Esophagus (tissue), 2 donors: ENCODE results near the gene CROCC2. TPM values are rescaled to one million over a fixed set of nuclear protein-coding genes. Genes with fewer than 3 reads are reported as not detected.

Source experiments
- H3K27ac ChIP-seq, 2 donors: one replicate each; pipeline ENCODE4 v1.5.1; 2013; ENCODE audit warnings: low read depth in 2 of 2, mild to moderate bottlenecking in 2 of 2, inconsistent platforms in 1 of 2, low read length in 1 of 2, moderate library complexity in 1 of 2
- H3K27me3 ChIP-seq, 2 donors: one replicate each; pipeline ENCODE4 v1.6.1; 2013; ENCODE audit warnings: low read length in 2 of 2, control low read depth in 1 of 2, mild to moderate bottlenecking in 1 of 2; ENCODE audit not compliant: insufficient read depth in 2 of 2, control insufficient read depth in 1 of 2
- H3K36me3 ChIP-seq, 2 donors: one replicate each; pipeline ENCODE4 v1.6.1; 2013; ENCODE audit warnings: low read length in 1 of 2; ENCODE audit not compliant: control insufficient read depth in 2 of 2, insufficient read depth in 2 of 2
- H3K4me1 ChIP-seq, 2 donors: one replicate each; pipeline ENCODE4 v1.6.1; 2013; ENCODE audit warnings: low read length in 1 of 2; ENCODE audit not compliant: control insufficient read depth in 2 of 2, insufficient read depth in 2 of 2
- H3K4me3 ChIP-seq, 2 donors: one replicate each; pipeline ENCODE4 v1.5.1; 2013; ENCODE audit warnings: low read length in 2 of 2, mild to moderate bottlenecking in 2 of 2, low read depth in 1 of 2, moderate library complexity in 1 of 2
- H3K9me3 ChIP-seq, 2 donors: one replicate each; pipeline ENCODE4 v1.6.1; 2013; ENCODE audit warnings: mild to moderate bottlenecking in 2 of 2, low read depth in 1 of 2, low read length in 1 of 2, moderate library complexity in 1 of 2; ENCODE audit not compliant: control insufficient read depth in 2 of 2, insufficient read depth in 1 of 2
- WGBS, 2 donors: extraction: QIAGEN DNeasy Blood & Tissue Kit; methylation state at CpG; one replicate each; pipeline ENCODE4 v1.1.7; 2013; 5-methylcytosine and 5-hydroxymethylcytosine counted together
- polyA plus RNA-seq, 2 donors: library from polyadenylated mRNA; stranded (reverse); fragments of 200-250 nt; gene quantifications; one replicate each; pipeline ENCODE4 v1.2.3, GENCODE V29; 2013
- donor health status: healthy with polysubstance abuse.
- donor health status: Bipolar disorder and iron deficiency.

Gene CROCC2
- polyA plus RNA-seq, 2 donors: 0.12 to 0.16 TPM

DNA sequence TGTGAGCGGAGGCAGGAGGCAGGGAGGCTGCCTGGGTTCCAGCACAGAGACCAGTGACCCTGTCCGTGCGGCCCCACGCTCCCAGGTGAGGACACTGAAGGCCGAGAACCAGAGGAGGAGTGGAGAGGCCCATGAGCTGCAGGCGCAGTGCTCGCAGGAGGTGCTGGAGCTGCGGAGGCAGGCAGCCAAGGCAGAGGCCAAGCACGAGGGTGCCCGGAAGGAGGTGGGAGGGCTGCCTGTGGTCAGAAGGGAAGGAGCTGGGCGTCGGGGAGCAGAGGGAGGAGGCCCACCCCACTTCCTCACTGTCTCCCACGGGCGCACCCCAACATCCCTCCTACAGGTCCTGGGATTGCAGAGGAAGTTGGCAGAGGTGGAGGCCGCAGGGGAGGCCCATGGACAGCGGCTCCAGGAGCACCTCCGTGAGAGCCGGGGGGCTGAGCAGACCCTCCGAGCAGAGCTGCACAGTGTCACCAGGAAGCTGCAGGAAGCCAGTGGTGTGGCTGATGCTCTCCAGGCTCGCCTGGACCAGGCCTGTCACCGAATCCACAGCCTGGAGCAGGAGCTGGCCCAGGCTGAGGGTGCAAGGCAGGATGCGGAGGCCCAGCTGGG lies 59.3 kb downstream of the CROCC2 start:
- Histone ChIP-seq H3K9me3 (peaks cover 0 to 2% of the 10 kb centered on the region in 2 donors), H3K36me3 (no peaks in the 10 kb centered on the region), H3K4me1 (peaks cover 4 to 5% of the 10 kb centered on the region in 2 donors), H3K27ac (no peak overlapping the region), H3K4me3 (no peak overlapping the region), H3K27me3 (no peaks in the 10 kb centered on the region)
- 81 to 82% methylated on average over 22 of the region's 22 CpGs for WGBS, 2 donors

- peaks cover 0 to 2% of the 10 kb centered on the region in 2 donors for H3K9me3 ChIP-seq
- no peak overlapping the region for H3K27ac ChIP-seq
- no peaks in the 10 kb centered on the region for H3K27me3 ChIP-seq
- 86 to 92% methylated on average over 25 to 28 of the region's 28 CpGs for WGBS, 2 donors
- H3K36me3 ChIP-seq: no peaks in the 10 kb centered on the region
- H3K4me3 ChIP-seq: no peak overlapping the region
- peaks cover 2 to 4% of the 10 kb centered on the region in 2 donors for H3K4me1 ChIP-seq
Observed at GRCh38 chr2:240965905-240966456, 59.8 kb downstream of the CROCC2 start.

GRCh38 chr2:240966457-240966905 lies 60.3 kb downstream of the CROCC2 start:
- Histone ChIP-seq H3K36me3 (no peaks in the 10 kb centered on the region), H3K4me3 (no peak overlapping the region), H3K27me3 (no peaks in the 10 kb centered on the region), H3K4me1 (peaks cover 0 to 2% of the 10 kb centered on the region in 2 donors), H3K27ac (no peak overlapping the region), H3K9me3 (no peaks in the 10 kb centered on the region)
- 90 to 94% methylated on average over 10 of the region's 10 CpGs for WGBS, 2 donors

DNA sequence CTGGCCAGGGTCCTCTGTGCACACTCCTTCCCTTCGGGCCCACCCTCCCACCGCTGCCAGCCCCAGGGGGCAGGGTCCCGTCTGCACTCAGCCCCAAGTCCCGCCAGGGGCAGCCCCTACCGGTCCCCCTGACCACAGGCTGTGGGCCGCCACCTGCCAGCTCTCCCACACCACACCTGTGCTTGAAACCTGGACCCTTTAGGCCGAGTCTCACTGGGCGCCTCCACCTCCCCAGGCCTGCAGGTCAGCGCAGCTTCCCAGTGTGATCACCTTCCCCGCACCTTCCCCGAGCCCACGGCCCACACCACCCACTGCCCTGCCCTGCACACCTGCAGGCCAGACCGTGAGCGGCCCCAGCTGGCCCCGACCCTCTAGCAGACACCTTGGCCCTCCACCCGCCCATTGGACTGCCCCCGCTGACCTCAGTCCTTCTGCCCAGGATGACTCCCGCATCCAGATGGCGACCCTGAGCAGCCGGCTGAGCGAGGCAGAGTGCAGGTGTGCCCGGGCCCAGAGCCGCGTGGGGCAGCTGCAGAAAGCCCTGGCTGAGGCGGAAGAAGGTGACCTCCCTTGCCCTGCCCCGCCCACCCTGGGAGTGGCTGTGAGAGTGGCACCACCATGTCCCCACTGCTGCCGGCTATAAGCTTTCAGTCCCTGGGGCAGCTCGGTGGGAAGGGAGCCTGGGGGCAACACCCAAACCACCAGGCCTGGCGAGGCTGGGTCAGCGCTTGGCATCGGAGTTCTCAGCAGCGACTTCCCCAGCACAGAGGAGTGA lies 61.0 kb downstream of the CROCC2 start:
- Histone ChIP-seq H3K9me3 (no peaks in the 10 kb centered on the region), H3K27ac (no peak overlapping the region), H3K36me3 (no peaks in the 10 kb centered on the region), H3K27me3 (no peaks in the 10 kb centered on the region), H3K4me1 (peaks cover 0 to 2% of the 10 kb centered on the region in 2 donors), H3K4me3 (no peak overlapping the region)
- 79 to 83% methylated on average over 32 of the region's 32 CpGs for WGBS, 2 donors

DNA sequence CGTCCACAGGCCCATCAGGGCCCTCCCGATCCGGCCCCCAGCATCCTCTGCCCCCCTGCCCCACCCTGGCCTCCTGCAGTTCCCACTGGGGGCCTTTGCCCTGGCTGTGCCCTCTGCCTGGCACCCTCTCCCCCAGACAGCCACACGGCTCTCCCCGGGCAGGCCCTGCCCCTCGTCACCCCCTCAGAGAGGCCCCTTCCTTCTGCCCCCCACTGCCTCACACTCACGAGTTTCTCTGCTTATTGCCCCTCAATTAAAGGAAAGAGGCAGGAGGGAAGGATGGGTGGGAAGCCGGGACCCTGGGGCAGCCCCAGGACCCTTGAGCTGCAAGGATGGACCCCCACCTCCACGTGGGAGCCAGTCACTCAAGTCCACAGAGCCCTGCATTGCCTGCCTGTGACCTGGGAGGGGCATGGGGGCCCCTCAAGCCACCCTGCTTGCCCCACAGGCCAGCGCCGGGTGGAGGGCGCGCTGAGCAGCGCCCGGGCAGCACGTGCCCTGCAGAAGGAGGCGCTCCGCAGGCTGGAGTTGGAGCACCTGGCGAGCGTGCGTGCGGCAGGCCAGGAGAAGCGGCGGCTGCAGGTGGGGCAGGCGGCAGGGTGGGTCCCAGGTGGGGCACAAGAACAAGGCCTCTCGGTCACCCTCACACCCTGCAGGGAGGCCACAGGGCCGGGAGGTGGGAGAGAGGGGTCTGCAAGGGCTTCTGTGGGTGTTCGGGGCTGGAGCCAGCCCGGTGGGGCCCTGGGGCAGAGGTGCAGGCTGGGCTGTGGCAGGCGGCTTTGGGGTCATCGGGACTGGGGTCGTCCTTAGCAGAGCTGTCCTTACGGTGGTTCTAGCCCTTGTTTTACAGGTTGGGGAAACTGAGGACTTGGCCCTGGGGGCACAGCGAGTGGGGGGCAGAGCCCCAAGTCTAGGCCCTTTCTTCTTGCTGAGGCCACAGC lies 61.8 kb downstream of the CROCC2 start:
- H3K4me1 ChIP-seq: peaks cover 2% of the 10 kb centered on the region in 2 donors
- H3K4me3 ChIP-seq: no peak overlapping the region
- H3K27me3 ChIP-seq: no peaks in the 10 kb centered on the region
- no peak overlapping the region for H3K27ac ChIP-seq
- H3K36me3 ChIP-seq: no peaks in the 10 kb centered on the region
- no peaks in the 10 kb centered on the region for H3K9me3 ChIP-seq
- 91 to 94% methylated on average over 34 of the region's 34 CpGs for WGBS, 2 donors

- Histone ChIP-seq H3K27me3 (no peaks in the 10 kb centered on the region), H3K4me3 (no peak overlapping the region), H3K4me1 (peaks cover 2 to 4% of the 10 kb centered on the region in 2 donors), H3K27ac (no peak overlapping the region), H3K9me3 (no peaks in the 10 kb centered on the region), H3K36me3 (no peaks in the 10 kb centered on the region)
- 80 to 83% methylated on average over 15 of the region's 15 CpGs for WGBS, 2 donors
Observed at GRCh38 chr2:240968731-240969624, 62.8 kb downstream of the CROCC2 start.

DNA sequence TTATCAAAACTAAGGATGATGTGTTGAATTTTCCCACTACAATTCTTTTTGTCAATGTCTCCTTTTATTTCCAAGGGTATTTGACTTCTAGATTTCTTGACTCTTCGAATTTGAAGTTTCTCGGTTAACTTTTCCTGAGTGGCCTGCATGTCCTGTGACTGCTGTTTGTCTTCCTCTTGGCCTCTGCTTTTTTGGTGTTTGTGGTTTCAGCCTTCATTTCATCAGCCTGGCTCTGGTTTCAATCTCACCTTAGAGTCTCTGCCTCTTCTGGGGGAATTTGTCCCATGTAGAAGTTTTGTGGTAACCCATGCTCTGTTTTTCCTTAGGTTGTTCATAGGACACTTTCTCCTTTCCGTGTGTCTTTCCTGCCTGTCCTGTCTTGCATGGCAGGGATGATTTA lies 64.0 kb downstream of the CROCC2 start:
- H3K27ac ChIP-seq: no peak overlapping the region
- H3K4me3 ChIP-seq: no peak overlapping the region
- H3K9me3 ChIP-seq: no peaks in the 10 kb centered on the region
- H3K4me1 ChIP-seq: peaks cover 2 to 4% of the 10 kb centered on the region in 2 donors
- no peaks in the 10 kb centered on the region for H3K27me3 ChIP-seq
- no peaks in the 10 kb centered on the region for H3K36me3 ChIP-seq
- 79 to 82% methylated on average over 3 of the region's 3 CpGs for WGBS, 2 donors

GRCh38 chr2:240970816-240971215 lies 64.7 kb downstream of the CROCC2 start:
- Histone ChIP-seq H3K4me1 (peaks cover 2 to 4% of the 10 kb centered on the region in 2 donors), H3K36me3 (no peaks in the 10 kb centered on the region), H3K27me3 (no peaks in the 10 kb centered on the region), H3K4me3 (no peak overlapping the region), H3K27ac (no peak overlapping the region), H3K9me3 (no peaks in the 10 kb centered on the region)
- WGBS, 2 donors: 86 to 93% methylated on average over 15 of the region's 15 CpGs
